OCI-LY7 (cell line): ENCODE results near the gene KCNT1.

Source experiments
- CTCF ChIP-seq: fragments of 200-600 bp; sonication (generic); conservative IDR thresholded peaks from 2 replicates; pipeline ENCODE4 v1.5.1; 2014; ENCODE audit warnings: mild to moderate bottlenecking, antibody characterized with exemption, low read length, moderate library complexity, mixed read lengths
- EZH2phosphoT487 ChIP-seq: fragments of 200-600 bp; sonication (generic); IDR thresholded peaks from 2 replicates; pipeline ENCODE4 v1.6.1; 2018; ENCODE audit warnings: low read depth, borderline replicate concordance, mild to moderate bottlenecking, mixed run types, antibody characterized with exemption, low read length, moderate library complexity, mixed read lengths

GRCh38 chr9:135716045-135716444 lies 14.1 kb downstream of the KCNT1 start:
- TF ChIP-seq CTCF (no peak), EZH2phosphoT487 (no peak)
